DMS153 treated with DMSO at 0.1 percent for 48 hours (cell line): ENCODE data around the gene STK16.
"Not testable (repeated sequence)": the region's sequence is repeated elsewhere in the genome, so short reads cannot be mapped to it uniquely, and the experiment has no call there.

Experiments
- DNase-seq: peaks from one replicate; lab custom pipeline; 2025; ENCODE audit not compliant: unreplicated experiment; lab: John Stamatoyannopoulos, UW

The STK16 gene

GRCh38 chr2:219243291-219243761 is 2.0 kb upstream of the STK16 start:
- no peak for DNase-seq

- no peak for DNase-seq
These were observed 511 bp upstream of the STK16 start for GRCh38 chr2:219244789-219245147.

GRCh38 chr2:219245899-219246230 is 586 bp downstream of the STK16 start:
- no peak for DNase-seq

GRCh38 chr2:219246559-219246958 is 1.3 kb downstream of the STK16 start:
- no peak for DNase-seq

- no peak for DNase-seq
These were observed 2.7 kb downstream of the STK16 start for GRCh38 chr2:219247678-219248642.

GRCh38 chr2:219248845-219249202 is 3.5 kb downstream of the STK16 start:
- no peak for DNase-seq

- peak; percentile 97 for DNase-seq
These were observed 4.1 kb downstream of the STK16 start for GRCh38 chr2:219249203-219249980.

GRCh38 chr2:219250049-219250781 is 4.9 kb downstream of the STK16 start:
- DNase-seq = no peak

- DNase-seq = no peak
These were observed 6.4 kb downstream of the STK16 start for GRCh38 chr2:219251656-219252055.

- no peak for DNase-seq
These were observed 6.8 kb downstream of the STK16 start for GRCh38 chr2:219252084-219252483.

GRCh38 chr2:219252570-219252899 is 7.3 kb downstream of the STK16 start:
- DNase-seq = no peak

GRCh38 chr2:219252900-219253752 is 7.8 kb downstream of the STK16 start, which contains the start of gene TUBA4B:
TSS of gene TUBA4B (plus strand) at chr2:219253243. CDS start at chr2:219253408, 165 bp downstream.
- DNase-seq = no peak

GRCh38 chr2:219253753-219254589 is 8.7 kb downstream of the STK16 start, which contains the start of gene TUBA4A:
TSS of gene TUBA4A (minus strand) at chr2:219253918. CDS start at chr2:219253858, 60 bp downstream.
- peak; percentile 73 for DNase-seq

GRCh38 chr2:219254590-219255201 is 9.4 kb downstream of the STK16 start:
- no peak for DNase-seq

- DNase-seq = not testable (repeated sequence)
These were observed 13.7 kb downstream of the STK16 start for GRCh38 chr2:219258942-219259341.

GRCh38 chr2:219261024-219261855 is 16.0 kb downstream of the STK16 start:
- no peak for DNase-seq

GRCh38 chr2:219266232-219266631 is 21.0 kb downstream of the STK16 start:
- DNase-seq = no peak

GRCh38 chr2:219266886-219267285 is 21.6 kb downstream of the STK16 start:
- DNase-seq = no peak
